HG03571 (cell line): ENCODE data around the gene SMIM9.

Experiments used
- ATAC-seq: cut with Tn5 transposase; IDR thresholded peaks from one replicate; pipeline ENCODE4 v1.9.1; 2021; ENCODE audit not compliant: unreplicated experiment

SMIM9 gene

GRCh38 chrX:154784149-154784995 is 50.1 kb downstream of the SMIM9 start:
- no peak for ATAC-seq

DNA sequence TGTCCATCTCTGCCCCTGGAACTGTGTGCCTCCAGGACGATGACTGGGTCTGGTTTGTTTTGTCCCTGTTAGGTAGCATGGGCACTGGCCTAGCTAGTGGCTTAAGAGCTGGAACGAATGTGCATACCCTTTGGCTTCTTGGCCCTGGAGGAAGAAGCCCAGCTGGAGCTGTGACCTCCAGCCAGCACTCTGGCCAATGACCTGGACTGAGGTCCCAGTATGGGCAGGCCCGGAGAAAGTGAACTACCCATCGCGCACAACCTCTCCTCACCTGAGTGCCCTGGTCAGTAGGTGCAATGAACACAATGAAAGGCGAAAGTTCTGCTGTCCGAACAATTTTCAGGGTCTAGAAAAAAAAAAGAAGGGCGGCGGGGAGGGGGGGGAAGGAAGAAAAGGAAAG is 53.5 kb downstream of the SMIM9 start:
- ATAC-seq = no peak

DNA sequence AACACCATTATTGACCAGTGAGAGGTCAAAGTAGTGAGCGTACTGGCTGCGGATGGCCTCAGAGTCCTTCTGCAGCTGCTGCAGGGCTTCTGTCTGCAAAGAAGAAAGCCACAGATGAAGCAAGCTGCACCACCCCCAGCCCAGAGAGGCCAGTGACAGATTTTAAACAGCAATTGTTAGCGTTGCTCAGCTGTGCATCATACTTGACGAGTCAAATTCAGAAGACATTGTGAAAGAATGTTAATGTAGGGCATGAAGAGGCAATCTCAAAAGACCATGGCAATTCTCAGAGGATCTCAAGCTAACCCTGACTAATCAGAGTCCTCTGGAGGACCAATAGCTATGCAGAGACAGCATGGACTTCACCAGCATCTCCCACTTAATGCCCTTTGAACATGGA is 55.2 kb downstream of the SMIM9 start:
- no peak for ATAC-seq

GRCh38 chrX:154776753-154777152 is 57.7 kb downstream of the SMIM9 start:
- no peak for ATAC-seq

DNA sequence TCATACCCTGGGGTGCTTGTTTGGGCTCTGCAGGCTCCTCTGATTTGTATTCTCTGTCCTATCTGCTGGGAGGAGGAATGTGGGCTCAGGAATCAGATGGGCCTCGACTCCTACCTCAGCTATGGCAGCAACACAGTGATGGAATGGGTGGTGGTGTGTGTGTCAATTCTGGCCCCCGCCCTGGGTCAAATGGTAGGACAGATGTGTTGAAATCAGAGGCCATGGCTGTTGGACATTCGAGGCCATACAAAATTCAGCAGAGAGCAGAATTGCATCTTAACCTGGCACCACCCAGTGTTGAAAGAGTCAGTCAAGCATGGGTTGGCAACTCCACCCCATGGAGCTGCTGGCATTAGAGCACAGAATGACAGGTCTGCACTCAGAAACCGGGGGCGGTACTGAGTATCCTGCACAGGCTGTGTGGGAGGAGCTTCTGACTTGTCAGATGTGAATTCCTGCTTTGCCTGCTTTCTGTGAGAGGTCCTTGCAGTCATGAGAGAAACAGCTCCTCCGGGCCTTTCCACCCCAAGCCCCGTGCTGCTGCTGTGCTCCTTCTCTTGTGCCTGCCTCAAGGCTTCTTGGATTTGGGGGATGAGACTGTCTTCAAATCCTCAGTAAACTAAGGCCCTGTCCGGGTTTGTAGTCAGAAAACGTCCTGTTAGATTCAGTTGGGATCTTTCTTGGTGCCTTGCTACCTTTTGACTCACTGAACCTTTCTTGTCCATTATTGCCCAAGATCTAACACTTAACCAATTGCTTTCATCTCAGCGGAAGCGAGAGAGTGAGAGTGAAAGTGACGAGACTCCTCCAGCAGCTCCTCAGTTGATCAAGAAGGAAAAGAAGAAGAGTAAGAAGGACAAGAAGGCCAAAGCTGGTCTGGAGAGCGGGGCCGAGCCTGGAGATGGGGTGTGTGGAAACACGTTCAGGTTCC is 58.8 kb downstream of the SMIM9 start:
- ATAC-seq = no peak

GRCh38 chrX:154774622-154775021 is 59.8 kb downstream of the SMIM9 start:
- ATAC-seq = no peak
